GM23338 (cell line): Measurements from ENCODE around the gene INKA1. TPM values are rescaled to one million over a fixed set of nuclear protein-coding genes. Genes with fewer than 3 reads are reported as not detected.

Source experiments
- ATAC-seq: fragments of 200-7000 bp; cut with Tn5 transposase; 3 replicates; pipeline ENCODE4 v1.9.1; 2020
- DNase-seq: peaks from one replicate; pipeline ENCODE4 v3.0.0-alpha.2; 2015; ENCODE audit warnings: low spot score
- H2AFZ ChIP-seq: fragments of 200-600 bp; sonication (generic); 2 replicates; pipeline ENCODE4 v1.8.0; 2016; ENCODE audit warnings: antibody characterized with exemption, mild to moderate bottlenecking, moderate library complexity
- H3F3A ChIP-seq: fragments of 200-600 bp; sonication (generic); replicated peaks from 2 replicates; pipeline ENCODE4 v1.8.0; 2017; ENCODE audit warnings: antibody characterized with exemption, mixed run types, low read depth
- H3K27ac ChIP-seq: fragments of 200-600 bp; sonication (generic); 2 replicates; pipeline ENCODE4 v1.6.1; 2016; ENCODE audit warnings: low read depth
- H3K27me3 ChIP-seq: fragments of 200-600 bp; sonication (generic); 2 replicates; pipeline ENCODE4 v1.8.0; 2016; ENCODE audit warnings: mild to moderate bottlenecking, mixed run types, moderate library complexity; ENCODE audit not compliant: insufficient read depth
- H3K36me3 ChIP-seq: fragments of 200-600 bp; sonication (generic); 2 replicates; pipeline ENCODE4 v1.8.0; 2016; ENCODE audit warnings: mild to moderate bottlenecking; ENCODE audit not compliant: insufficient read depth
- H3K4me1 ChIP-seq: fragments of 200-600 bp; sonication (generic); 2 replicates; pipeline ENCODE4 v1.8.0; 2016; ENCODE audit warnings: mild to moderate bottlenecking, moderate library complexity; ENCODE audit not compliant: insufficient read depth
- H3K4me2 ChIP-seq: fragments of 200-600 bp; sonication (generic); 2 replicates; pipeline ENCODE4 v1.7.1; 2017; ENCODE audit warnings: mixed run types
- H3K4me3 ChIP-seq: fragments of 200-600 bp; sonication (generic); 2 replicates; pipeline ENCODE4 v1.6.1; 2016; ENCODE audit warnings: mixed run types
- H3K79me2 ChIP-seq: fragments of 200-600 bp; sonication (generic); replicated peaks from 2 replicates; pipeline ENCODE4 v1.8.0; 2017; ENCODE audit warnings: mild to moderate bottlenecking; ENCODE audit not compliant: insufficient read depth
- H3K9me2 ChIP-seq: fragments of 200-600 bp; sonication (generic); 2 replicates; pipeline ENCODE4 v1.8.0; 2017; ENCODE audit not compliant: insufficient read depth
- H4K20me1 ChIP-seq: fragments of 200-600 bp; sonication (generic); replicated peaks from 2 replicates; pipeline ENCODE4 v1.8.0; 2017; ENCODE audit warnings: mild to moderate bottlenecking; ENCODE audit not compliant: insufficient read depth
- H3K27ac Mint-ChIP-seq: 2 replicates; pipeline ENCODE4 v1.8.0; 2020; ENCODE audit warnings: inconsistent platforms, mild to moderate bottlenecking, moderate library complexity, mixed read lengths
- H3K27me3 Mint-ChIP-seq: 3 replicates; pipeline ENCODE4 v1.8.0; 2022; ENCODE audit warnings: low read depth, mild to moderate bottlenecking, moderate library complexity, mixed read lengths, inconsistent platforms; ENCODE audit not compliant: insufficient read depth, poor library complexity
- H3K36me3 Mint-ChIP-seq: 3 replicates; pipeline ENCODE4 v1.8.0; 2021; ENCODE audit warnings: low read depth, mild to moderate bottlenecking, inconsistent platforms, moderate library complexity, mixed read lengths
- H3K4me1 Mint-ChIP-seq: 3 replicates; pipeline ENCODE4 v1.8.0; 2020; ENCODE audit warnings: mild to moderate bottlenecking, inconsistent platforms, mixed read lengths
- H3K4me3 Mint-ChIP-seq: 3 replicates; pipeline ENCODE4 v1.8.0; 2021; ENCODE audit warnings: moderate library complexity, mild to moderate bottlenecking, inconsistent platforms, mixed read lengths
- H3K9me3 Mint-ChIP-seq: 3 replicates; pipeline ENCODE4 v1.8.0; 2020; ENCODE audit warnings: moderate library complexity, mild to moderate bottlenecking, inconsistent platforms, mixed read lengths
- CREB1 ChIP-seq: fragments of 250-450 bp; sonication (Bioruptor Pico); IDR thresholded peaks from 2 replicates; pipeline ENCODE4 v1.5.0; 2020; ENCODE audit warnings: low read depth, mild to moderate bottlenecking, moderate library complexity
- CTCF ChIP-seq, 2 experiments: fragments of 200-600 bp in 1 of 2; sonication (generic) in 1 of 2; conservative IDR thresholded peaks; 2 replicates each; pipeline versions ENCODE4 v1.5.1 to v1.6.1; 2016 to 2017; ENCODE audit warnings: antibody characterized with exemption in 2 of 2, low read depth in 2 of 2, mild to moderate bottlenecking in 2 of 2, moderate library complexity in 1 of 2
- EZH2 ChIP-seq: fragments of 200-600 bp; sonication (generic); IDR thresholded peaks from one replicate; pipeline ENCODE4 v1.8.0; 2017; ENCODE audit warnings: antibody characterized with exemption, mild to moderate bottlenecking, low read depth; ENCODE audit not compliant: unreplicated experiment
- EZH2phosphoT487 ChIP-seq: fragments of 200-600 bp; sonication (generic); IDR thresholded peaks from one replicate; pipeline ENCODE4 v1.8.1; 2018; ENCODE audit warnings: antibody characterized with exemption; ENCODE audit not compliant: unreplicated experiment
- JUNB ChIP-seq: IDR thresholded peaks from one replicate; pipeline ENCODE4 v1.6.1; 2016; ENCODE audit warnings: antibody characterized with exemption; ENCODE audit not compliant: unreplicated experiment
- NANOG ChIP-seq: IDR thresholded peaks from 2 replicates; pipeline ENCODE4 v1.6.1; 2016; ENCODE audit warnings: antibody characterized with exemption, borderline replicate concordance
- POLR2AphosphoS5 ChIP-seq: IDR thresholded peaks from 2 replicates; pipeline ENCODE4 v1.6.1; 2016; ENCODE audit warnings: antibody characterized with exemption, low read depth
- REST ChIP-seq: IDR thresholded peaks from one replicate; pipeline ENCODE4 v1.6.1; 2018; ENCODE audit warnings: antibody characterized with exemption; ENCODE audit not compliant: unreplicated experiment
- STAT1 ChIP-seq: IDR thresholded peaks from one replicate; pipeline ENCODE4 v1.6.1; 2016; ENCODE audit warnings: antibody characterized with exemption; ENCODE audit not compliant: unreplicated experiment
- ZNF114 ChIP-seq: fragments of 250-450 bp; sonication (Bioruptor Pico); IDR thresholded peaks from 2 replicates; pipeline ENCODE4 v1.5.0; 2020; ENCODE audit warnings: mild to moderate bottlenecking, moderate library complexity
- ZNF331 ChIP-seq: fragments of 250-450 bp; sonication (Bioruptor Pico); IDR thresholded peaks from 2 replicates; pipeline ENCODE4 v1.5.0; 2020; ENCODE audit warnings: low read depth, mild to moderate bottlenecking, moderate library complexity
- ZNF462 ChIP-seq: fragments of 250-450 bp; sonication (Bioruptor Pico); IDR thresholded peaks from 2 replicates; pipeline ENCODE4 v1.5.0; 2020; ENCODE audit warnings: mild to moderate bottlenecking, moderate library complexity
- polyA plus RNA-seq: library from polyadenylated mRNA; unstranded; fragments of >200 nt; fragmentation: Nextera tagmentation; extraction: Ambion mirVana; gene quantifications from 2 replicates; pipeline ENCODE4 v1.2.1, GENCODE V29; 2016
- total RNA-seq: library from RNA; depleted of rRNA; stranded (reverse); fragments of >200 nt; shearing (Covaris generic); gene quantifications from 2 replicates; pipeline ENCODE4 v1.2.3, GENCODE V29; 2014
- TF ChIP-seq, protein P1 (sequence below): IDR thresholded peaks from 2 replicates; pipeline ENCODE4 v1.6.1; 2016; ENCODE audit warnings: antibody characterized with exemption

INKA1 gene
- total and polyA plus RNA-seq, 2 experiments from 2014 or later = 3.7 to 4.0 TPM

DNA sequence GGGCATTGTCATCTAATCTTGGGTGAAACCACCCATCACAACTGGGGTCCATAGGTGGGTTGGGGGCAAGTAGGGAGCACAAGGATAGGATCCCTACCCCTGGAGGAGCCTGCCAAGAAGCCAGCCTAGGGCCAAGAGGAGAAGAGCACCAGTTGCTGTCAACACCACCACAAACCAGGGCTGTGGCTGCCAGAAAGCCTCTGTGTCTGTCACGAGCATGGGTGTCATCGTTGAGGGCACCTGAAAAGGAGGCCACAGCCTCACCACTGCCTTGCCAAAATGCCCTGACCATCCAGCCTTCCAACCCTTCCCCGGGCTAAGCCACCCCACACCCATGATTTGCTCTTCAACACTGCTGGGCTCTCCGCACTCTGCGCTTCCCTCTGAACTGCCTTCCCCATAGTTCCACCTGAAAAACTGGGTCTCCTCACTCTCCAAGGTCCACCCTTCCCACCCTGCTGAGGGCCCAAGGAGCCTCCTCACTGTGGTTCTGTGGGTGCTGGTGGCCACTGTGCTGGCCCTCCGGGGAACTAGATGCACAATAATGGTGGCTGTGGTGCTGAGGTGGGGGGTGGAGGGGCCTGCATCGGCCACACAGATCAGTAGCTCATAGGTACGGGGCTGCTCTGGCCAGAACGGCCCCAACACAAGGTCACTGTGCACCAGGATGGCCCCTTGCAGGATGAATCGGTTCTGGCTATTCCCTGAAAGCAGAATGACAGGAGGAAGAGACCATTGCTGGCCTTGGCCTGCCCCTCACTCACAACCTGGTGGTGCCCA lies 10.5 kb upstream of the INKA1 start:
- no peaks in the 10 kb centered on the region for H3K9me3 Mint-ChIP-seq
- H3K27me3 Mint-ChIP-seq = peaks cover 8% of the 10 kb centered on the region
- Histone ChIP-seq H3K27ac (no peak overlapping the region), H3K27me3 (no peaks in the 10 kb centered on the region), H4K20me1 (no peaks in the 10 kb centered on the region), H2AFZ (no peak overlapping the region), H3K9me2 (no peaks in the 10 kb centered on the region), H3K79me2 (no peaks in the 10 kb centered on the region), H3K4me1 (no peaks in the 10 kb centered on the region), H3F3A (no peaks in the 10 kb centered on the region; the same call in 1 of the 2 replicates), H3K4me3 (no peak overlapping the region), H3K4me2 (no peak overlapping the region), H3K36me3 (no peaks in the 10 kb centered on the region)
- no peaks in the 10 kb centered on the region; the same call in 1 of the 3 replicates for H3K4me1 Mint-ChIP-seq
- H3K27ac Mint-ChIP-seq = no peak overlapping the region
- ATAC-seq (no peak), DNase-seq (no peak)
- H3K36me3 Mint-ChIP-seq = no peaks in the 10 kb centered on the region
- TF ChIP-seq STAT1 = no peak
- no peak for TF ChIP-seq ZNF462 (CRISPR knock-in tag)
- TF ChIP-seq POLR2AphosphoS5 = no peak
- no peak for TF ChIP-seq ZNF114 (CRISPR knock-in tag)
- TF ChIP-seq EZH2phosphoT487 = no peak
- no peak for TF ChIP-seq CREB1 (CRISPR knock-in tag)
- TF ChIP-seq EZH2 = no peak
- no peak for TF ChIP-seq JUNB
- no peak for TF ChIP-seq REST
- no peak for TF ChIP-seq NANOG
- TF ChIP-seq CTCF (conservative IDR thresholded peaks at IDR 0.05; ENCODE audit: low read depth in 2 of 2) = no peak
- TF ChIP-seq, protein P1, sequence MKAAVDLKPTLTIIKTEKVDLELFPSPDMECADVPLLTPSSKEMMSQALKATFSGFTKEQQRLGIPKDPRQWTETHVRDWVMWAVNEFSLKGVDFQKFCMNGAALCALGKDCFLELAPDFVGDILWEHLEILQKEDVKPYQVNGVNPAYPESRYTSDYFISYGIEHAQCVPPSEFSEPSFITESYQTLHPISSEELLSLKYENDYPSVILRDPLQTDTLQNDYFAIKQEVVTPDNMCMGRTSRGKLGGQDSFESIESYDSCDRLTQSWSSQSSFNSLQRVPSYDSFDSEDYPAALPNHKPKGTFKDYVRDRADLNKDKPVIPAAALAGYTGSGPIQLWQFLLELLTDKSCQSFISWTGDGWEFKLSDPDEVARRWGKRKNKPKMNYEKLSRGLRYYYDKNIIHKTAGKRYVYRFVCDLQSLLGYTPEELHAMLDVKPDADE = no peak
- TF ChIP-seq ZNF331 (CRISPR knock-in tag) = no peak
- H3K4me3 Mint-ChIP-seq = no peak overlapping the region
